SH-SY5Y (cell line): ENCODE data around the gene RABGAP1L.

Source experiments
- GATA2 ChIP-seq: IDR thresholded peaks from 2 replicates; pipeline ENCODE4 v1.6.1; 2011; ENCODE audit warnings: mild to moderate bottlenecking, low read depth, low read length
- GATA3 ChIP-seq: IDR thresholded peaks from 2 replicates; pipeline ENCODE4 v1.6.1; 2011; ENCODE audit warnings: low read depth, mild to moderate bottlenecking, low read length, moderate library complexity

- TF ChIP-seq GATA2 (no peak), GATA3 (no peak)
Observed at GRCh38 chr1:174663358-174663757, 504.0 kb downstream of the RABGAP1L start.
